HG03460 (cell line): ENCODE data around the gene SLC16A10.

ENCODE experiments used
- ATAC-seq: cut with Tn5 transposase; IDR thresholded peaks from one replicate; pipeline ENCODE4 v1.9.1; 2021; ENCODE audit not compliant: unreplicated experiment

SLC16A10 gene

GRCh38 chr6:111210194-111210728 is 123.0 kb downstream of the SLC16A10 start:
- ATAC-seq, result no peak

GRCh38 chr6:111211411-111212030 is 124.2 kb downstream of the SLC16A10 start:
- ATAC-seq, result no peak

GRCh38 chr6:111212625-111213024 is 125.3 kb downstream of the SLC16A10 start:
- no peak for ATAC-seq

- no peak for ATAC-seq
Observed at GRCh38 chr6:111215131-111215530, 127.8 kb downstream of the SLC16A10 start.

DNA sequence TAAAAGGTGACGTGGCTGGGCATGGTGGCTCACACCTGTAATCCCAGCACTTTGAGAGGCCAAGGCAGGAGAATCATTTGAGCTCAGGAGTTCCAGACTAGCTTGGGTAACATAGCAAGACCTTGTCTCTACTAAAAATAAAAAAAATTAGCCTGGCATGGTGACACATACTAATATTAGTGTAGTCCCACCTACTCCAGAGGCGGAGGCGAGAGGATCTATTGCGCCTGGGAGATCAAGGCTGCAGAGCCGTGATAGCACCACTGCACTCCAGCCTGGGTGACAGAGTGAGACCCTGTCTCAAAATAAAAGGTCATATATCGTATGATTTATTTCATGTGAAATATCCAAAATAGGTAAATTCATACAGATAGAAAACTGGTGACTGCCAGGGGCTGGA is 132.5 kb downstream of the SLC16A10 start:
- ATAC-seq, result no peak

DNA sequence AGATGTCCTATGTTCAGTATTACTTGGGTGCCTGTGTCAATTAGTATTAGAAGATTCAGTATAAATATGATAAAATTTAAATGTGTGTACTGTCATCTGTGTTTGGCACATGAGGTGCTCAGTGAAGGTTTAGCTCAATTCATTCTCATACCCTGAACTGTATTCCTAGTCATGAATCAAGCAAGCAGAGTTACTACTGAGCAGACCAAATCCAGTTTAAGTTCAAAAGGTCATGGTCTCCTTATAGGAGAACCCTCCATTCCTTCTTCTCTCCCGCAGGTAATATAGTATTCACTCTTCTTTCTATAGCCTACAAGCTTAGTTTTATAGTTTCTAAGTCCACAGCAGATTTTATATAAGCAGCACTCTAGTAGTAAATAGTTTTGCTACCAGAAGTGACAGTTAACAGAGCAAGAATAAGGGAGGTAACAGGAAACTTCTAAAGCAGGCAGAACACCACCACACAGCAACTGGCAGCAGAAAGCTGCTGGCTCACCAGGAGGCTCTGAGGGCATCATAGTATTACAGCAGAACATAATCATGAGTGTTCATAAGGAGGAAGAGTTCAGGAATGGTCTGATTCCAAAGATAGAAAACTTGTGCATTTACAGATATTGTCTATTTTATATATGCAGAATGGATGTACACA is 133.2 kb downstream of the SLC16A10 start:
- ATAC-seq, result no peak

- no peak for ATAC-seq
Observed at GRCh38 chr6:111221804-111222203, 134.5 kb downstream of the SLC16A10 start.

DNA sequence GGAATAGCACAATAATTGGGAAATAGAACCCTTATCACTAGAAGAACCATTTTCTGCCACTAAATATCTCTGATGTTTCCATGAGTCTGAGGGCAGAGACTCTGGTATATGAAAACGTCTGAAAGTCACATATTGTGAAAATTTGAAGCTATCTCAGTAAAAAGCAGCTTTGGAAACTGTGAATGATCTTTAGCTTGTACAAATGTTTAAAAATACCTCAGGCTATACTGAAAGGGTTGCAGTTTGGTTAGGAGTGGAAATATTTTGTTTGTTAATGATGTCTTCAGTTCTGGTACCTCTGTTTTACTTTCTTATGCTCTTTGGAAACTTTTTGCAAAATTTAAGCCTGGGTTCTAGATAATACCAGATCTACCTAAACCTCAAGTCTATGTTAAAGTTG is 135.0 kb downstream of the SLC16A10 start:
- no peak for ATAC-seq

DNA sequence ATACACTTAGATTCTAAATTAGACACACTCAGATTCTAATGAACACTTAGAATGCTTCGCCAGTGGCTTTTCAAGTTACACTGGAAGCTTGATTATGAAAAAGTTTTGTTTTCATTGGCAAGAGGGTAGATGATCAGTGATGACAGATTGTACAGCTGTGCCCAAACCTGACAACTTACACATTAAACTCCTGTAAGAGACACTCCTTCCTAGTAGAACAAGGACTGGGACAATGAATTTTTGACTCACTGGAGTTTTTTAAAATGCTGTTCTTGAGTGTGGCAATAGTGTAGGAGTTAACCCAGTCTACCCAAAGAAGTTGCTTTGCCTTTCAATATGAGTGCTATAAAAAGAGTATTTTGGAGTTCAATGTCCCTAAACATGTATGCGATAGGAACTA is 140.8 kb downstream of the SLC16A10 start:
- ATAC-seq, result no peak

- ATAC-seq, result no peak
Observed at GRCh38 chr6:111230351-111231089, 143.2 kb downstream of the SLC16A10 start.

GRCh38 chr6:111231090-111231459 is 143.8 kb downstream of the SLC16A10 start:
- ATAC-seq, result no peak

DNA sequence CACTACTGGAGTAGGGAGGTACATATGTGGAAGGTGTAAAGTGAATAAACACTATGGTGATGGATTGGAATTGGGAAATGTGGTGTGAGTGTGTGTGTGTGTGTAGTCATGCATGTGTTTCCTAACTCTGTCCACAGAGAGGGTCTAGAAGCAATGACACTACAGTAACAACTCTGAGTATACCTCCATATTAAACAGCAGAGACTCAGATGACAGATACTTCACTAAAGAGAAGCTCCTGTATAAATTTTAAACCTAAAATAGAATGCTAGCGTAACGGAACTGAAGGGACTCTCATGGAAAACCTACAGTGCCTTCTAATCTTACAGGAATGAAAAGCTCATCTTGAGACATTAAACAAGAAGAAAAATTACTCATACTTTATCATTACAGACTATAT is 150.5 kb downstream of the SLC16A10 start:
- no peak for ATAC-seq

DNA sequence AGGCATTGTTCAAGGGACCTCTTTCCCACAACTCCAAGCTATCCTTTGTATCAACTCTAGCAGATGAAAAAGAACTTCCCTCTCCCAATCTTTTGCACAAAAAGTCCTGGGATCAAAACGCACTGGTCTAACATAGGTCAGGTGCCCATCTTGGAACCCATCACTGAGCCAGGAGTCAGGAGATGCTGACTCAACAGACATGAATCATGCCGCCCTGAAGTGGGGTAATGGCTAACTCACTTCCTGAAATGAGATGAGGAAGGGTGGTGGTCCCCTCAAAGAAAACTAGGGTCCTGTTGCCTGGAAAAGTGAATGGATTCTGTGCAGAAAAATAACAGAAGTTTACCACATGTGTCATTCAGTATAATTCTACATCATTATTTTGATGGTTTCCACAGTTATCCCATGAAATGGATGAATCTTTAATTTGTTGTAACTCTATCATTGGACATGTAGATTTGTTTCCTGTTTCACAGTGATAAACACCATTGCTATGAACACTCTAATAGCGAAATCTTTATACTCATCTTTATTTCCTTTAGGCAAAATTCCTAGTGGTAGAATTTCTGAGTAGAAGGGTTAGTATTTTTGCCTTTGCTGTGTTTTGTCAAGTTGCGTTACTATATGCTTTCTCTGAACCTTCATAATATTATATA is 151.3 kb downstream of the SLC16A10 start:
- no peak for ATAC-seq

DNA sequence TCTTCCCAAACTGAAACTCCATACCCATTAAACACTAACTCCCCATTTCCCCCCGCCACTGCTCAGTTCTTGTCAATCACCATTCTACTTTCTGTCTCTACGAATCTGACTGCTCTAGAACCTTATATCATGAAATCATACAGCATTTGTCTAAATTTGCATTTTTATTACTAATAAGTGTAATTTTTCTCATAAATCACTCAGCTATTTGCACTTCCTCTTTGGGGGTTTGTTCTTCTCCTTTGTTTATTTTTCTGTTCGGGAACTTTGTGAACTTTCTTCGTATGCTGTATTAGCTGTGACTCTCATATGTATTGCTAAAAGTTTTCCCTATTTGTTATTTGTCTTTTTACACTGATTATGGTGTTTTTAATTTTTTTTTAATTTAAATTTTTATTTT is 152.2 kb downstream of the SLC16A10 start:
- no peak for ATAC-seq

- ATAC-seq, result no peak
Observed at GRCh38 chr6:111242452-111242851, 155.1 kb downstream of the SLC16A10 start.

DNA sequence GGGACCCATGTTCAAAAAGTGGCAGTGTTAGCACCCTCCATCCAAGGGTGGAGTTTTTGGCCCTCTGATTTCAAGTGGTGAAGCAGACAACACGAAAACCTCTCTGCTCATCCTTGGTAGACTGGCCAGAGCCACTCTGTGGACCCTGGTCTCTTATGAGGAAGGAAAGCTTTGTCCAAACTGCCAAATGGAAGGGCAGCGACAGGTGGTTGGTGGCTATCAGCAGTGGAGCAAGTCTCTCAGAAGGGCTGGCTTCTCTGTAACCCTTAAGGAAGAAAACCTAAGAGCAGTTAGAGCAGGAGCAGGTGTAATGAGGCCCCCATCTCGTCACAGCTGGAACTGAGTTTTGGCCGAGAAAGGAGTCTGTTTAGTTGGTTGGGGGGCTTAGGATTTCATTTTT is 155.8 kb downstream of the SLC16A10 start:
- ATAC-seq, result no peak

GRCh38 chr6:111248789-111249188 is 161.5 kb downstream of the SLC16A10 start:
- no peak for ATAC-seq

GRCh38 chr6:111250791-111251354 is 163.6 kb downstream of the SLC16A10 start:
- no peak for ATAC-seq

GRCh38 chr6:111252726-111253125 is 165.4 kb downstream of the SLC16A10 start:
- no peak for ATAC-seq

DNA sequence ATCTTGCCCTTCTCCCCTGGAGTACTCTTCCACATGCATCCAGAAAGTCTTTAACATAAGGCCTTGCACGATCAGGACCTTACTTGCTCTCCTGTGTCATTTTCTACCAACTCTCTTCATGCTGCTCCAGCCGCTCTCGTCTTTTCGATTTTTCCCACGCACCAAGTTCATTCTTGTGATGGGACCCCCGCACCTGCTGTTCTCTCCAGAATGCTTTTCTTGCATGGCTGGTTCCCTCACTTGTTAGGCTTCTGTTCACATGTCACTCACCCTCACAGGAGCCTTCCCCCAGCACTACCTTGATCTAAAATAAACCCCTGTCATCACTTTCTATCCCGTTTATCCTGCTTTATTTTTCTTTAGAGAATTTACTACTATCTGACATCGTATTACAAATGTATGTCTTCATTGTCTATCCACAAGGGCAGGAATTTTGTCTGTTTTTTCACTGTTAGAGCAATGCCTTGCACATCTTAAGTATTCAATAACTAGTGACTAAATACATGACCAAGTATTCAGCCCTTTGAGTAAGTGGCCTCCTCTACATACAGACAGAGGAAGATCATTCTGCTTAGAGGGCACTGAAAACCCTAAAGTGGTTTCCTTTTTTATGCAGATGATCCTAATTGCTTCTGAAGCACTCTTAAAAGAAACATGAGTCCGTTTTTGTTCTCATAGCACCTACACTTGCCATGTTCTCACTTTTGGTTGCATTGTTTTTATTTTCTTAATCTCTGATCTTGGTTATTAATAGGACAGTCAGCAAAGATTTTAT is 166.9 kb downstream of the SLC16A10 start:
- no peak for ATAC-seq
